ENCODE measurements around the gene TMEM225B. TPM values are rescaled to one million over a fixed set of nuclear protein-coding genes. Genes with fewer than 3 reads are reported as not detected.

Gene TMEM225B
- total RNA-seq, 1 donor, result 0.72 TPM

DNA sequence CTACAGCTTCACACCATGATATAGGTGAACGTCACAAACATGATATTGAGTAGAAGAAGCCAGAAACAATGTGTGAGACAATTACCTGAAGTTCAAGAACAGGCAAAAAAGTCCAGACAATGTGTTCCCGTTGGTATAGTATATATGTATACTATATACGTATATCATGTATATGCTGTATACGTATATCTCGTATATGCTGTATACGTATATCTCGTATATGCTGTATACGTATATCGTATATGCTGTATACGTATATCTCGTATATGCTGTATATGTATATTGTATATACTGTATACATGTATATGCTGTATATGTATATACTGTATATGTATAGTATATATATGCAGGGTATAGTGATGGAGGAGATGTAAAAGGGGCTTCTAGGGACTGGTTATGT is 29.4 kb downstream of the TMEM225B start:
- H3K36me3 ChIP-seq (ENCODE audit: insufficient read depth, low read length), result peaks cover 83% of the 10 kb centered on the region
- H3K4me3 ChIP-seq (ENCODE audit: insufficient read depth, low read length), result no peak overlapping the region
- no peaks in the 10 kb centered on the region for H3K27me3 ChIP-seq (ENCODE audit: insufficient read depth, low read length)
- no peak overlapping the region for H2AFZ ChIP-seq (ENCODE audit: low read length)
- no peaks in the 10 kb centered on the region for H3K4me1 ChIP-seq (ENCODE audit: insufficient read depth, low read length)
- TF ChIP-seq, protein P1, sequence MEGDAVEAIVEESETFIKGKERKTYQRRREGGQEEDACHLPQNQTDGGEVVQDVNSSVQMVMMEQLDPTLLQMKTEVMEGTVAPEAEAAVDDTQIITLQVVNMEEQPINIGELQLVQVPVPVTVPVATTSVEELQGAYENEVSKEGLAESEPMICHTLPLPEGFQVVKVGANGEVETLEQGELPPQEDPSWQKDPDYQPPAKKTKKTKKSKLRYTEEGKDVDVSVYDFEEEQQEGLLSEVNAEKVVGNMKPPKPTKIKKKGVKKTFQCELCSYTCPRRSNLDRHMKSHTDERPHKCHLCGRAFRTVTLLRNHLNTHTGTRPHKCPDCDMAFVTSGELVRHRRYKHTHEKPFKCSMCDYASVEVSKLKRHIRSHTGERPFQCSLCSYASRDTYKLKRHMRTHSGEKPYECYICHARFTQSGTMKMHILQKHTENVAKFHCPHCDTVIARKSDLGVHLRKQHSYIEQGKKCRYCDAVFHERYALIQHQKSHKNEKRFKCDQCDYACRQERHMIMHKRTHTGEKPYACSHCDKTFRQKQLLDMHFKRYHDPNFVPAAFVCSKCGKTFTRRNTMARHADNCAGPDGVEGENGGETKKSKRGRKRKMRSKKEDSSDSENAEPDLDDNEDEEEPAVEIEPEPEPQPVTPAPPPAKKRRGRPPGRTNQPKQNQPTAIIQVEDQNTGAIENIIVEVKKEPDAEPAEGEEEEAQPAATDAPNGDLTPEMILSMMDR (IDR thresholded peaks at IDR 0.05; ENCODE audit: extremely low read depth, low read depth, low read length), result no peak
- DNase-seq (ENCODE audit: insufficient read length, low spot score, missing footprints), result no peak
- H3K79me2 ChIP-seq (ENCODE audit: insufficient read depth, low read length), result no peaks in the 10 kb centered on the region
- H4K20me1 ChIP-seq (ENCODE audit: insufficient read depth, low read length), result peaks cover 15% of the 10 kb centered on the region
- H3K27ac ChIP-seq (ENCODE audit: low read depth, low read length), result no peak overlapping the region
- H3K4me2 ChIP-seq (ENCODE audit: insufficient read depth, low read length), result no peak overlapping the region
- H3K9me3 ChIP-seq (ENCODE audit: low read depth, low read length), result no peaks in the 10 kb centered on the region

DNA sequence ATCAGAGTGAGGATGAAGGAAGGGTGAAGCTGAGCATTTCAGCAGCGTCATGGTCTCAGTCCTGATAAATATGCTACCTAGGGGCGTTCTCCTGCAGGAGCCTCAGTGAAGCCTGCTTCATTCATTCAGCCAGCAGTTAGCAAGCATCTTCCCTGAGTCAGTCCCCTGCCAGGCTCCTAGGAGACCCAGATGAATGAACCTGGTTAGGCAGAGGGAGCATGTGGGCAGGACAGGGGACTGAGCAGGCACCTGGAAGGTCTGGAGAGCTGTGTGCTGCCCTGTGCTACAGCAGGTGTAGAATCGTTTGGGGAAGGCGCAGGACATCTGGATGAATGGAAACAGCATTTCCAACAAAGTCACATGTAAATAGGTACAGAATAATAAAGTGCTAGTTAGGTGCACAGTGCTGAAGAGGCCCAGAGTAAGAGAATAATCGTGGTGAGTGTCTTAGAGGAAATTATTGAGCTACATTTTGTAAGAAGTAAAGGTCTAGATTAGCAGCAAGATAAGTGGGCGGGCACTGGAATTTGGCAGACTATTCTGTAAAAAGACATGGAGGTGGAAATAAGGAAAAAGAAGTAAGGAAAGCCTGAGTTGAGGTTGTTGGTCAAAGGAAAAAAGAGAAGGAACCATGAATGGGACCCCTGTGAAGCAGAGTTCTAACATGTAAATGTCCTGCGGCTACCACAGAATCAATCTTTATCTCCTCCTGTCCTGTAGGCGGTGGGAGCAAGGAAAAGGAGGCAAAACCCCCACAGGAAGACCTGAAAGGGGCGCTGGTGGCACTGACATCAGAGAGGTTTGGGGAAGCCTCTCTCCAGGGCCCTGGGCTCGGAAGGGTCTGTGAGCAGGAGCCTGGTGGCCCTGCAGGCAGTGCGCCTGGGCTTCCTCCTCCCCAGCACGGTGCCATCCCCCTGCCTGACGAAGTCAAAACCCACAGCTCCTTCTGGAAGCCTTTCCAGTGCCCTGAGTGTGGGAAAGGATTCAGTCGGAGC is 30.7 kb downstream of the TMEM225B start:
- Histone ChIP-seq H3K4me2 (ENCODE audit: insufficient read depth, low read length) (no peak overlapping the region), H3K9me3 (ENCODE audit: low read depth, low read length) (no peaks in the 10 kb centered on the region), H3K4me1 (ENCODE audit: insufficient read depth, low read length) (no peaks in the 10 kb centered on the region), H3K36me3 (ENCODE audit: insufficient read depth, low read length) (peaks cover 71% of the 10 kb centered on the region), H3K27me3 (ENCODE audit: insufficient read depth, low read length) (no peaks in the 10 kb centered on the region), H3K79me2 (ENCODE audit: insufficient read depth, low read length) (no peaks in the 10 kb centered on the region), H3K27ac (ENCODE audit: low read depth, low read length) (no peak overlapping the region), H4K20me1 (ENCODE audit: insufficient read depth, low read length) (peaks cover 13% of the 10 kb centered on the region), H2AFZ (ENCODE audit: low read length) (no peak overlapping the region), H3K4me3 (ENCODE audit: insufficient read depth, low read length) (no peak overlapping the region)
- TF ChIP-seq, protein P1 (IDR thresholded peaks at IDR 0.05; ENCODE audit: extremely low read depth, low read depth, low read length), result no peak
- no peak for DNase-seq (ENCODE audit: insufficient read length, low spot score, missing footprints)

DNA sequence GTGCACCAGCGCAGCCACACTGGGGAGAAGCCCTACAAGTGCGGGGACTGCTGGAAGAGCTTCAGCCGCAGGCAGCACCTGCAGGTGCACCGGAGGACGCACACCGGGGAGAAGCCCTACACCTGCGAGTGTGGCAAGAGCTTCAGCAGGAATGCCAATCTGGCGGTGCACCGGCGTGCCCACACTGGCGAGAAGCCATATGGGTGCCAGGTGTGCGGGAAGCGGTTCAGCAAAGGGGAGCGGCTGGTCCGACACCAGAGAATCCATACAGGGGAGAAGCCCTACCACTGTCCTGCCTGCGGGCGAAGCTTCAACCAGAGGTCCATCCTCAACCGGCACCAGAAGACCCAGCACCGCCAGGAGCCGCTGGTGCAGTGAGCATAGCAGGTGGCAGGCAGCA is 31.6 kb downstream of the TMEM225B start:
- Histone ChIP-seq H3K27ac (ENCODE audit: low read depth, low read length) (no peak overlapping the region), H3K36me3 (ENCODE audit: insufficient read depth, low read length) (peaks cover 63% of the 10 kb centered on the region), H3K4me1 (ENCODE audit: insufficient read depth, low read length) (no peaks in the 10 kb centered on the region), H4K20me1 (ENCODE audit: insufficient read depth, low read length) (peaks cover 13% of the 10 kb centered on the region), H3K4me3 (ENCODE audit: insufficient read depth, low read length) (no peak overlapping the region), H3K4me2 (ENCODE audit: insufficient read depth, low read length) (no peak overlapping the region), H3K9me3 (ENCODE audit: low read depth, low read length) (no peaks in the 10 kb centered on the region), H3K27me3 (ENCODE audit: insufficient read depth, low read length) (no peaks in the 10 kb centered on the region), H3K79me2 (ENCODE audit: insufficient read depth, low read length) (no peaks in the 10 kb centered on the region), H2AFZ (ENCODE audit: low read length) (no peak overlapping the region)
- no peak for DNase-seq (ENCODE audit: insufficient read length, low spot score, missing footprints)
- TF ChIP-seq, protein P1 (IDR thresholded peaks at IDR 0.05; ENCODE audit: extremely low read depth, low read depth, low read length), result no peak
